Caco-2 (cell line): ENCODE data around the gene PGLYRP3. TPM values are rescaled to one million over a fixed set of nuclear protein-coding genes. Genes with fewer than 3 reads are reported as not detected.

ENCODE experiments used
- BruUV-seq: library from RNA; stranded (reverse); fragments of 400-500 nt; replicated peaks from 2 replicates; lab custom pipeline; 2021; lab: Mats Ljungman, UMichigan
- CTCF ChIA-PET: fragments of 300-600 bp; sonication (Branson Sonifier 250); formaldehyde crosslinking; loops from one replicate; lab custom pipeline; 2022; ENCODE audit warnings: antibody characterized with exemption; lab: Charles Lee
- POLR2A ChIA-PET: fragments of 300-600 bp; sonication (Branson Sonifier 250); formaldehyde crosslinking; loops from one replicate; lab custom pipeline; 2022; ENCODE audit warnings: antibody characterized with exemption; lab: Charles Lee
- DNase-seq, 2 experiments: peaks; one replicate each; pipeline versions ENCODE4 v3.0.0 to v3.0.0-alpha.2; 2020 to 2022
- H3K27me3 ChIP-seq: replicated peaks from 2 replicates; pipeline ENCODE4 v1.6.0; 2011; ENCODE audit warnings: low read length; ENCODE audit not compliant: control insufficient read depth, insufficient read depth
- H3K36me3 ChIP-seq: 2 replicates; pipeline ENCODE4 v1.5.1; 2011; ENCODE audit warnings: low read length; ENCODE audit not compliant: control insufficient read depth, insufficient read depth
- H3K4me1 ChIP-seq: fragments of 250-450 bp; sonication (Bioruptor Pico); 2 replicates; pipeline ENCODE4 v1.5.1; 2020; ENCODE audit warnings: mild to moderate bottlenecking
- H3K4me3 ChIP-seq: 2 replicates; pipeline ENCODE4 v1.5.1; 2011; ENCODE audit warnings: low read depth, mild to moderate bottlenecking, control low read depth, low read length
- H3K9me3 ChIP-seq: fragments of 250-450 bp; sonication (Bioruptor Pico); 2 replicates; pipeline ENCODE4 v1.5.1; 2020; ENCODE audit warnings: mild to moderate bottlenecking, moderate library complexity
- H3K27ac Mint-ChIP-seq: one replicate; pipeline ENCODE4 v1.8.0; 2022; ENCODE audit warnings: mixed read lengths; ENCODE audit not compliant: unreplicated experiment
- H3K27me3 Mint-ChIP-seq: one replicate; pipeline ENCODE4 v1.8.0; 2022; ENCODE audit warnings: mixed read lengths; ENCODE audit not compliant: insufficient read depth, unreplicated experiment
- H3K36me3 Mint-ChIP-seq: one replicate; pipeline ENCODE4 v1.8.0; 2022; ENCODE audit warnings: mild to moderate bottlenecking, mixed read lengths; ENCODE audit not compliant: insufficient read depth, unreplicated experiment
- H3K4me1 Mint-ChIP-seq: one replicate; pipeline ENCODE4 v1.8.0; 2022; ENCODE audit warnings: low read depth, mixed read lengths; ENCODE audit not compliant: unreplicated experiment
- H3K4me3 Mint-ChIP-seq: one replicate; pipeline ENCODE4 v1.8.0; 2022; ENCODE audit warnings: mild to moderate bottlenecking, moderate library complexity, mixed read lengths; ENCODE audit not compliant: unreplicated experiment
- H3K9me3 Mint-ChIP-seq: one replicate; pipeline ENCODE4 v1.8.0; 2022; ENCODE audit warnings: mixed read lengths; ENCODE audit not compliant: unreplicated experiment
- intact Hi-C: fragments of 100-400 bp; cut with micrococcal nuclease; formaldehyde crosslinking; loops from one replicate; pipeline ENCODE4 v1.10.0; 2022; ENCODE audit not compliant: unreplicated experiment
- total RNA-seq: library from RNA; stranded (reverse); gene quantifications from 2 replicates; pipeline ENCODE4 v1.2.3, GENCODE V29; 2022
- TF ChIP-seq, protein P1 (sequence below), 2 experiments: fragments of 200-600 bp in 1 of 2; IDR thresholded peaks; 1 replicate in 1 of 2; 2 replicates in 1 of 2; pipeline versions ENCODE4 v1.5.1 to v1.8.0; 2011 to 2022; ENCODE audit warnings: antibody characterized with exemption in 1 of 2, control low read depth in 1 of 2, inconsistent platforms in 1 of 2, low read depth in 1 of 2, low read length in 1 of 2, mild to moderate bottlenecking in 1 of 2, moderate library complexity in 1 of 2; ENCODE audit not compliant: insufficient read depth in 1 of 2, severe bottlenecking in 1 of 2, unreplicated experiment in 1 of 2

PGLYRP3 gene
- total RNA-seq, 1 experiment from 2014 or later, result not detected

- intact Hi-C loops, result loop anchor here (10.0 kb wide), 1 partner anchor 206 kb away; the partner anchor contains the start of gene S100A2
- no TSS peak for BruUV-seq
- H3K36me3 ChIP-seq, result no peaks in the 10 kb centered on the region
- H3K27me3 Mint-ChIP-seq, result peaks cover 10% of the 10 kb centered on the region
- TF ChIP-seq, protein P1, sequence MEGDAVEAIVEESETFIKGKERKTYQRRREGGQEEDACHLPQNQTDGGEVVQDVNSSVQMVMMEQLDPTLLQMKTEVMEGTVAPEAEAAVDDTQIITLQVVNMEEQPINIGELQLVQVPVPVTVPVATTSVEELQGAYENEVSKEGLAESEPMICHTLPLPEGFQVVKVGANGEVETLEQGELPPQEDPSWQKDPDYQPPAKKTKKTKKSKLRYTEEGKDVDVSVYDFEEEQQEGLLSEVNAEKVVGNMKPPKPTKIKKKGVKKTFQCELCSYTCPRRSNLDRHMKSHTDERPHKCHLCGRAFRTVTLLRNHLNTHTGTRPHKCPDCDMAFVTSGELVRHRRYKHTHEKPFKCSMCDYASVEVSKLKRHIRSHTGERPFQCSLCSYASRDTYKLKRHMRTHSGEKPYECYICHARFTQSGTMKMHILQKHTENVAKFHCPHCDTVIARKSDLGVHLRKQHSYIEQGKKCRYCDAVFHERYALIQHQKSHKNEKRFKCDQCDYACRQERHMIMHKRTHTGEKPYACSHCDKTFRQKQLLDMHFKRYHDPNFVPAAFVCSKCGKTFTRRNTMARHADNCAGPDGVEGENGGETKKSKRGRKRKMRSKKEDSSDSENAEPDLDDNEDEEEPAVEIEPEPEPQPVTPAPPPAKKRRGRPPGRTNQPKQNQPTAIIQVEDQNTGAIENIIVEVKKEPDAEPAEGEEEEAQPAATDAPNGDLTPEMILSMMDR (IDR thresholded peaks at IDR 0.05; ENCODE audit: insufficient read depth in 1 of 2, low read depth in 1 of 2, low read length in 1 of 2, severe bottlenecking in 1 of 2, unreplicated experiment in 1 of 2), result no peak
- H3K4me3 ChIP-seq, result no peak overlapping the region
- H3K27me3 ChIP-seq, result no peaks in the 10 kb centered on the region
- H3K27ac Mint-ChIP-seq, result no peak overlapping the region
- ChIA-PET POLR2A (no interaction called here), CTCF (interaction anchor here (0.6 to 0.7 kb wide), 2 partner anchors 15 to 859 kb away, joined by 4 to 7 read pairs; no protein-coding TSS in a partner anchor)
- H3K9me3 ChIP-seq, result no peaks in the 10 kb centered on the region
- no peaks in the 10 kb centered on the region for H3K4me1 Mint-ChIP-seq
- DNase-seq, result no peak
- no peaks in the 10 kb centered on the region for H3K36me3 Mint-ChIP-seq
- H3K4me3 Mint-ChIP-seq, result no peak overlapping the region
- H3K9me3 Mint-ChIP-seq, result no peaks in the 10 kb centered on the region
- peaks cover 18% of the 10 kb centered on the region for H3K4me1 ChIP-seq
These were observed 46.5 kb upstream of the PGLYRP3 start for GRCh38 chr1:153359241-153359640.

DNA sequence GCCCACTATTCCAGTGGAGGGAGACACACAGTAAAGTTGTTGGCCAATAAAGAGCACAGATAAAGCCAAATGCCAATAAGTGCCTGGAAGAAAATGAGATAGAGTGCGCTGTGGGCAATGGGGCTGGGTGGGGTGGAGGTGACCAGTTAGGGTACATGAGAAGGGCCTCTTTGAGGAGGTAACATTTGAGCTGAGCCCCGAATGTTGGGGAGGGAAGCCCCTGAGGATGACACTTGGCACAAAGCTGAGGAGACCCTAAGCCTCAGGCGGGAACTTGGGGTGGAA, 45.9 kb upstream of the PGLYRP3 start:
- Histone ChIP-seq H3K9me3 (no peaks in the 10 kb centered on the region), H3K4me1 (peaks cover 15% of the 10 kb centered on the region; the same call in 1 of the 2 replicates), H3K27me3 (no peaks in the 10 kb centered on the region), H3K36me3 (no peaks in the 10 kb centered on the region), H3K4me3 (no peak overlapping the region)
- Mint-ChIP-seq H3K9me3 (no peaks in the 10 kb centered on the region), H3K36me3 (no peaks in the 10 kb centered on the region), H3K4me1 (no peaks in the 10 kb centered on the region), H3K4me3 (no peak overlapping the region), H3K27ac (no peak overlapping the region), H3K27me3 (peaks cover 10% of the 10 kb centered on the region)
- no TSS peak for BruUV-seq
- no peak for DNase-seq
- TF ChIP-seq, protein P1 (IDR thresholded peaks at IDR 0.05; ENCODE audit: insufficient read depth in 1 of 2, low read depth in 1 of 2, low read length in 1 of 2, severe bottlenecking in 1 of 2, unreplicated experiment in 1 of 2), result no peak
- ChIA-PET CTCF (no interaction called here), POLR2A (no interaction called here)
- intact Hi-C loops, result loop anchor here (10.0 kb wide), 1 partner anchor 206 kb away; the partner anchor contains the start of gene S100A2

- peaks cover 10% of the 10 kb centered on the region for H3K27me3 Mint-ChIP-seq
- no peaks in the 10 kb centered on the region for H3K36me3 ChIP-seq
- no peaks in the 10 kb centered on the region for H3K27me3 ChIP-seq
- H3K4me1 Mint-ChIP-seq, result no peaks in the 10 kb centered on the region
- TF ChIP-seq, protein P1 (IDR thresholded peaks at IDR 0.05; ENCODE audit: insufficient read depth in 1 of 2, low read depth in 1 of 2, low read length in 1 of 2, severe bottlenecking in 1 of 2, unreplicated experiment in 1 of 2), result no peak
- H3K36me3 Mint-ChIP-seq, result no peaks in the 10 kb centered on the region
- H3K27ac Mint-ChIP-seq, result no peak within 1 kb of the TSS
- intact Hi-C loops, result loop anchor here (1.0 to 10.0 kb wide), 2 partner anchors 12 to 207 kb away; partner anchors contain the start of gene S100A2
- no peak within 1 kb of the TSS for H3K4me3 ChIP-seq
- CTCF ChIA-PET, result interaction anchor here (0.6 to 1.9 kb wide), 2 partner anchors 138 to 140 kb away, joined by 7 to 8 read pairs; no protein-coding TSS in a partner anchor
- DNase-seq, result no peak
- H3K4me3 Mint-ChIP-seq, result no peak within 1 kb of the TSS
- no peaks in the 10 kb centered on the region for H3K9me3 Mint-ChIP-seq
- no peaks in the 10 kb centered on the region for H3K9me3 ChIP-seq
- peaks cover 9% of the 10 kb centered on the region; the same call in 1 of the 2 replicates for H3K4me1 ChIP-seq
- POLR2A ChIA-PET, result no interaction called here
- no TSS peak for BruUV-seq
These were observed 45.3 kb upstream of the PGLYRP3 start, which contains the start of gene S100A9 for GRCh38 chr1:153357853-153358690. Gene S100A9, plus strand, starts transcription at chr1:153357854. Its CDS starts 430 bp downstream, at chr1:153358284.
